HG03139 (cell line): Measurements from ENCODE around the gene ACTG2.
"Not testable (repeated sequence)": the region's sequence is repeated elsewhere in the genome, so short reads cannot be mapped to it uniquely, and the experiment has no call there.

Experiments used
- ATAC-seq: cut with Tn5 transposase; IDR thresholded peaks from one replicate; pipeline ENCODE4 v1.9.1; 2021; ENCODE audit not compliant: unreplicated experiment

The ACTG2 gene

DNA sequence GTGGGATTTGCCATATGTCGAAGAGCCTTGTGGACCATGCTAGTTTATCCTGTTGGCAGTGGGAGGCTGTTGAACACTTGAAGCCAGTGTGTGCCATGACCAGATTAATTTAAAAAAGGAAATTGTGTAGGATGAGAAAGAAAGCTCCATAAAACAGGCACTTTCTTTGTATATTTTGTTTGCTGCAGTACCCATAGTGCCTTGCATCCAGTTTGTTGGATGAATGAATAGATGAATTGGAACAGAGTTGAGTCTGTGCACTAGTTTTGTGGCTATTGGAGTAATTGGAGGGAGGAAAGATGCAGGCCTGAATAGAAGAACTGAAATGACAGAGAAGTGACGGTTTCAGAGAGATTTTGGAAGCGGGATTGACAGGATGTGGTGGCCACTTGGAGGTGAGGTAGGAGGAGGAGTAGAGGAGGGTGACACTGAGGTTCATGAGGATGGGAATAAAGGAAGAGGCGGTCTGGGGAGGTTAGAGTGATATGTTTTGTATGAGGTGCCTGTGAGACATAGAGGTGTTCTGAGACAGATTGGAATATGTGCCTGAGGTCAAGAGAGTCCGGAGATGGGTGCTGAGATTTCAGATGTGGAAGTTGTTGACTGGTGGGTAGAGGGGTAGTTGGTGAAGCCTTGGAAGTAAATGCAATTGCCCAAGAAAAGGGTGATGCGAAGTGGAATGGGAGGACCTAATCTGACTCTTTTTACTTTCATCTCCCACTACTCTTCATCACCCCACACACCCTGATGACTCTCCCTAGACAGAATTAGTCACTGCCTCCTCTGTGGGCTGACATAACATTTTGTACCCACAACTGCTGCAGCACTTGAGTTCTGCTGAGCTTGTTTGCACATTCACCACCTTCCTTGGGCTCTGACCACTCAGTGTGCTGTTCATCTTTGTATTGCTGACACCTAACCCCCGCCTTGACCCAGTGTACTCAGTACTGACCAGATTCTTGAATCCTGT lies 39.0 kb downstream of the ACTG2 start:
- ATAC-seq = no peak

DNA sequence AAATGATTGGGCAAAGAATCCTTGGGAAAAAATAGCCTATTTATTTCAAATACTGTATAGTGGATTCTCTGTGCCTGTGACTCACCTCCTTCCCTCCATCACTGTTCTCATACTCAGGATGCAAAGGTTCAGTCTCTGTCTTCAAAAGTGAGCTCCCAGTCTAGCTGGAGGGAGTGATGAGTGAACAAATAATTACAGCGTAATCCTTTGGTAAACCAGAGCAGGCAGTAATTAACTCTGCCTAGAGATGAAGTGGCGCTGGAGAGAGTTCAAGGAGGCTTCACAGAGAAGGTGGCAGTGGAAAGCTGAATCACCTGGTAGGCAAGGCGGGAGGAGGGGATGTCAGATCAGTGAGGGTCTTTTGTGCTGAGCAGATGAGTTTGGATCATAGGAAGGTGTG lies 40.4 kb downstream of the ACTG2 start:
- ATAC-seq = no peak

DNA sequence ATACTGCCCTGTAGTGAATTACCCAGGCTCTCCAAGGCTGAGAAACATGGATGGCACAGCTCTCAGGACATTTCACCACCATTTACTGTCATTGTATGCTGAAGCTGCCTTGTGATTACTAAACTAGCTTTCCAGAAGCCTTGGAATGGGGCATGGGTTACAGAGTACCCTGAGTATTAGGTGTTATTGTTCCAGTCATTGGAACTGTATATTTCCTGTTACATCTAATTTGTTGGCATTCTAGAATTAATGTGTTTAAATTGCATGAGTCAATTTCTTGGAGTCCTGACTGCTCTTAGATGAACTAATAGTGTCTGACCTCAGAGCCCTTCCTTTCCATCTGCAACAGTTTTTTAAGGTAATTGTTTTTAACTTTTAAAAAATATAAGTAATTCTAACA lies 42.8 kb downstream of the ACTG2 start:
- ATAC-seq = no peak

DNA sequence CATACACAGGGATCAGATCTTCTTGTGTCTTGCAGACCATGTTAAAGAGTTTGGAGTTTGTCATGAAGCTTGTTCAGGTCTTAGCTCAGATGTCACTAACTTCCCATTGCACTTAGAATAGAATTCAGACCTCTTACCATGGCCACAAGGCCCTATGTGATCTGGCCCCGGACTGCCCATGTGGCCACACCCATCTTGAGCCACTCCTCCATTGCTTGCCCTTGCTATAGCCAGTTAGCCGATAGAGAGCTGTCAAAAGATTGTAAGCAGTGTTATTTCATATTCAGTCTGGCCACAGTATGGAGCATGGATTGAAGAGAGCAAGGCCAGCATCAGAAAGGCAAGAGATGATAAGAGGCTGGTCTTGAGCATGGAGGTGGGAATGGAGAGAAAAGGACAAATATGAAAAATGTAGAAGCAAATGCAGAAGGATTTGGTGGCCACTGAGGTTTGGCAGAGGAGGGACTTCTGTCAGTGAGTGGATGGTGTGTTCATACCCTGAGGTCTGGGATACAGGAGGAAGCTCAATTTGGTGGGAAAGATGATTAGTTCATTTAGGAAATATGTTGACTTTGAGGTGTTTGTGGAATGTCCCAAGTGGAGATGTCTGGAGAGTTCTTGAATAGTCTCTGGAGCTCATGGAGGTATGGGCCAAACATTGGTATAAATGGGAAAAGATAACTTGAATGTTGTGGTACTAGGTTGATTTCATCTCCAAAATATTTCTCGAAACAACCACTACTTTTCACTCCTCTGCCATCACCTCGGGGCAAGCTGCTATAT lies 44.5 kb downstream of the ACTG2 start:
- no peak for ATAC-seq

DNA sequence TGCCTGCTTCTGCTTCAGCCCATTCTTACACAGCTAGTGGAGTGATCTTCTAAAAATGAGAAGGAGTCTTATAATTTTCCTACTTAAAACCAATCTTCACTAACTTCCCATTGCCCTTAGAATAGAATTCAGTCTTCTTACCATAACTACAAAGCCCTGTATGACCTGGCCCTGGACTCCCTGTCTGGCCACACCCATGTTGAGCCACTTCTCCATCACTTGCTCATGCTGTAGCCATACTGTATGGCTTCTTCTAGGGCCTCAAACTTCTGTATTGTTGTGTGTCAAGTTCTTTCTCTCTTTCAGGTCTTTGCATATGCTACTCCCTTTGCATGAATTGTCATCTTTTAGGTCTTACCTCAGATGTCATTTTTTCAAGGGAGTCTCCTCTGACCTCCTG lies 45.1 kb downstream of the ACTG2 start:
- no peak for ATAC-seq

DNA sequence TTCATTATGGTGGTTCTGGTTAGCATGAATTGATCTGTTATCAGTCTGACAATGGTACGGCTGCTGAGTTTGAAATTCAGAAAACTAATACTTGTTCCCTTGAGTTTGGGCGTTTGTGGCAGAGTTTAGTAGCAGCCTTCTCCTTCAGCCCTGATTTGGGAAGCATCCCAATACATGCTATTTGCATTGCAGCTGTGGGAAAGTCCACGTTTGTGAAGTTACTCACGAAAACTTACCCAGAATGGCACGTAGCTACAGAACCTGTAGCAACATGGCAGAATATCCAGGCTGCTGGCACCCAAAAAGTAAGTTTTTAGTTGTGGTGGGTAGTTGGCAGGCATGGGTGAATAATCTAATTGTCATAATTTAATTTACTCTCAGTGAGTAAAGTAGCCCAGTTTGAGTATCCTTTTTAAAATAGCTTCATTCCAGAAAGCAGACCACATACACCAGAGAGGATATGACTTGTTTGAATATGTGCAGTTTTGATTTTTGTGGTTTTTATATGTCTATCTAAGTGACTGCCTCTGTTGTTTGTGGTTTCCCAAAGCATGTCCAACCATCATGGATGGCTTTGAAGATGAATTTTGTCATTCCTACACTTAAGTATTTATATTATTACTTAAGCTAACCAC lies 46.0 kb downstream of the ACTG2 start:
- no peak for ATAC-seq

DNA sequence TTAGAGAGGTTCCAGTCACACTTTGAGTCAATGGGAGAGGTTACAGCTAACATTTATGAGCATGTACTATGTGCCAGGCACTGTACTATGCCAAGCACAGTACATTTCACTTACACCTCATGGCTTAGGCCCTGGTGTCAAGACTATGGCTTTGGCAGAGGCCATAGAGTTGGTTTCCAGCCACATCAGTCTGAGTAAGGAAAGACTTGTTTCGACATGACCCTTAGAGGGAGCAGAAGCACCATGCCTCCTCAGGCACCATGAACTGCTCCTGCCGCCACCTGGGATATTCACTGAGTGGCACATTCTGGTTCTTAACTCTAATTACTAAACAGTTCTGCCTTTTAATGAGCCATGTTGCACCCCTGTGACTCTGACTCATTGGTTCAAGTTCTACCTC lies 46.6 kb downstream of the ACTG2 start:
- no peak for ATAC-seq

DNA sequence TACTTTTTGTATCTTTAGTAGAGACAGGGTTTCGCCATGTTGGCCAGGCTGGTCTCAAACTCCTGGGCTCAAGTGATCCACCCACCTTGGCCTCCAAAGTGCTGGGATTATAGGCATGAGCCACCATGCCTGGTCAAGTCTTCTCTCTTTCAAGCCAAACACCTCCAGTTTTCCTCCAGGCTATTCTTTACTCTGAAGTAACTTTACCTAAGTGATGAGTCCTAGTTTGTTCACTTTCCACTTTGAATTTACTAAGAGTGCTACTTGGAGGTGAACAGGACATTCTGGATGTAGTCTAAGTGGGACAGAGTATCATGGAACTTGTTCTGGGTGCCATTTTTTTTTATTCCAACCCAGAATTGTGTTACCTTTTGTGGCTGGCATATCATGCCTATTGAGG lies 47.3 kb downstream of the ACTG2 start:
- not testable (repeated sequence) for ATAC-seq

DNA sequence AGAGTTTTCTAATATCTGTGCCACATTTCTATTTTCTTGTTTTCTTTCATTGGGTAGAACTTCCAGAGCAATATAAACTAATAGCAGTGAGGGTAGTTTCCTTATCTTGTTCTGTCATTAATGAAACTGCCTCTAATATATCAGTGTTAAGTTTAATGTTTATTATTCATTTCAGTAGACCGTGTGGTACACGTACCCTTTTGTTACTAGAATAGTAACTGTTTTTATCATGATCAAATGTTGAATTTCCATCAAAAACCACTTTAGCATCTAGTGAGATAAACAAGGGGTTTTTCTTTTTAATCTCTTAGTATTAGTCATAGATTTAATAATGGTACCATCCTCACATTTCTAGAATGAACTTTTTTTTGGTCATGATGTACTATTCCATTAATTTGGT lies 49.9 kb downstream of the ACTG2 start:
- ATAC-seq = no peak

DNA sequence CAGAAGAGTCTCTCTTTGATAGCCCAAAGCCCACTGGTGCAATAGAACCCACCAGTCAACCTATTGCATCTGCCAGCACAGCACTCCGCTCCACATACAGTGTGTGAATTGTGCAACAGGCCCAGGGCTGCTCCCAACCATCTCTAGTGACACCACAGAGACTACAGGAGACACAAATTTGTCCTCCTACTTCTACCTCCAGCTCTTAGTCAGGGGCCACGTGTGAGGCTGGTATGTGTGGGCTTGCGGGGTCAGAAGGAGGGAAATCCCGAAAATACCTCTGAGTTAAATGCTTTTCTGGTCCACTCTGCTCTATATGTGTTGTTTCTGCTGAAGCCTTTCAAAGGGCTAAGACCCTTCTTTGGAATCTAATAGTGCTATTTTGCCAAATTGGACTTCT lies 51.9 kb downstream of the ACTG2 start:
- no peak for ATAC-seq

DNA sequence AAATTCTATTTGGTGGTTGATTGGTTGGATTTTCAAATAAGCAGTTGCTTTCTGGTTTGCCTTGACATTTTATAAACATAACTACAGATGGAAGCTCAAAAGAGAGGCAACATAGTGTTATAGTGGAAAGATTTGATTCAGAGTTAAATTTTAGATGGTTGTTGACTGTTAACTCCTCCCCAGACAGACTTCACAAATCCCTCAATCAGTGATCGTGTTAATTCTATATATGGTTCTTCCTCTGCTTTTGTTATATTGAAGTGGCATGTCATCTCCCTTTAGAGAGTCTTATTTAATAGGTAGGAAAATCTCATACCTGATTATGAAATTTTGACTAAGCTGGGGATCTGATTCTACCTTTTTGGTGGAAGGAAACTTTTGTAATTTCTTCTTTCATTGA lies 53.4 kb downstream of the ACTG2 start:
- no peak for ATAC-seq

DNA sequence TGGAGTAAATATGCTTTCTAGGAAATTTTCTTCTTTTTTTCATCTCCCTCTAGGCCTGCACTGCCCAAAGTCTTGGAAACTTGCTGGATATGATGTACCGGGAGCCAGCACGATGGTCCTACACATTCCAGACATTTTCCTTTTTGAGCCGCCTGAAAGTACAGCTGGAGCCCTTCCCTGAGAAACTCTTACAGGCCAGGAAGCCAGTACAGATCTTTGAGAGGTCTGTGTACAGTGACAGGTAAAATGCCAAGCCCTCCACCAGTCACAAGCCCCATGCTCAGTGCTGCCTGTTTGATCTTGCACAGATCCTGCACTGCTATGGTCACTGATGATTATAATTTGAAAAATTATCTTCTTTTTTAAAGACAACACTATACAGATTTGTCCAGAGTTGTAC lies 53.9 kb downstream of the ACTG2 start:
- no peak for ATAC-seq

DNA sequence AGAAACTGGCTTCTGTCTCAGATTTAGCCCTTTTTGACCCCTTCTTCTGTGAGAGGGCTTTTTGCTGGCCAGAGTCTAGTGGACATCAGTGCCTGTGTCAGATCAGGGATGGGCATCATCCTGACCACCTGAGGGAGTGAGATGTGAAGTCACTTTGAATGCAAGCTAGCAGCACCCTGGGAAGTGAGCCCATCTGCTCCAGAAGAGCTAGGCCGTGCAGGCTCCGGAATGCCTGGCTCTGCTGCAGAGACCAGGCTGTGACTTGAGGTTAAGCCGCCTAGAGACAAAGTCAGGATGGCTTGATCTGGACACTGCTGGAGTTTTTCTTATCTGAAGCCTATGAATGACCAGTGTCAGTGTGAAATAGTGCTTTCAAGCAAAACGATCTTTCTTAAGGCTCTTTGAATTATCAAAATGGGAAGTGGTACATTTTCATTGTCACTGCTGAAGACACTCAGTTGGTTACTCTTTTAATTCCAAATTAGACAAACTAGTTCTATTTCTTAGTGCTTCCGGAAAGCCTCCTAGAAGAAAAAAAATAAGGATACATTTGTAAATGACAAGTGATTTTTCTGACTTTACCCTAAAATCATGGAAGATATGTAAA lies 54.7 kb downstream of the ACTG2 start:
- ATAC-seq = no peak

DNA sequence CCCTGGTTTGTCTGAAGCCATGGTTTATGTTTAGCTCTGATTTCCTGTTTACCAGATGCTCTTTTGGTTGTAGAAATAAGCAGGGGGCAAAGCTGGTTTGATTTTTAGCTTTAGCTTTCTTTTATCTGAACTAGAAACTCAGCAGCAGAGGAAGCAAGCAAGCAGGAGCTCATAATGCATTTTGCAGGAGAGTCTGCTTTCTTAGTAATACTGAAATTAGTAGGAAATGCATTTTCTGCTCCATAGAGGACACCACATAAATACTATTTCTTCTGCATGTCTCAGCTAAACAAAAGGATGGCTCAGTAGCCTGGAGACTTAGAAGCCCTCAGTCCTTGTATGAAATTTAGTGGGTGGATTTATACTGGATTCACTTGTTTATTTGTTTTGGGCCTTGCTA lies 57.0 kb downstream of the ACTG2 start:
- ATAC-seq = no peak

DNA sequence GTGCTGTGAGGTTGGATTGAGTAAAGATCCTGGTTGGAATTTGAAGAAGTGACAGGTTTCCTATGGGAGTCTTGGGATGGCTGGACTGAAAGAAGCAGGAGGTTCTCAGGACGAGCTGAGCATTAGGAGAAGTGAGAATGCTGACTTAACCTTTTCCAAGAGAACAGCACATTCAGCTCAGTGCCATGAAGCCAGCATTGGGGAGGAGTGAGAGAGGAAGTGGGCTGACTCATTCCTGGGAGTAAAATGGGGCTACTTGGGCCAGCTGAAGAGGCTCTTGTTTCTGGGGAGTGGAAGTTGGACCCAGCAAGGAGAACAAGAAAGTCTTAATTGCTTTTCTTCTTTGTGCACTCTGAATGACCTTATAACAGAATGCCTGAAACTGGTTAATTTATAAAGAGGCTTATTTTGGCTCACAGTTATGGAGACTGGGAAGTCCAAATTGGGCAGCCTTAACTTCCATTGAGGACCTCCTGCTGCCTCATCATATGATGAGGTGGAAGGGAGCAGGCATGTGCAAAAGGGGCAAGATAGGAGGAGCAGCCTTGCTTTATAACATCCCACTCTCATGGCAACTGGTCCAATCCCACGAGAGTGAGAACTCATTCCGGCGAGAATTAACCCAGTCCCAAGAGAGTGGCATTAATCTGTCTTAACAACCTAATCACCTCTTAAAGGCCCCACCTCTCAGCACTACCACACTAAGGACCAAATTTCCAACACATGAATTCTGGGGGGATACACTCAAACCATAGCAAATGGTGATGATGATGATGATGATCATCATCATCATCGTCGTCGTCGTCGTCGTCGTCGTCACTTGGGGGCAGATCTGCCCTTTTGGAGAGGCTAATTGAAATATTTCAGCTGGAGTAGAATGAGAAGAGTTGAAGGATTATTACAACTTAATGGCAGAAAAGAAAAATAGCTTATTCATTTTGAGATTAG lies 60.0 kb downstream of the ACTG2 start:
- ATAC-seq = no peak

DNA sequence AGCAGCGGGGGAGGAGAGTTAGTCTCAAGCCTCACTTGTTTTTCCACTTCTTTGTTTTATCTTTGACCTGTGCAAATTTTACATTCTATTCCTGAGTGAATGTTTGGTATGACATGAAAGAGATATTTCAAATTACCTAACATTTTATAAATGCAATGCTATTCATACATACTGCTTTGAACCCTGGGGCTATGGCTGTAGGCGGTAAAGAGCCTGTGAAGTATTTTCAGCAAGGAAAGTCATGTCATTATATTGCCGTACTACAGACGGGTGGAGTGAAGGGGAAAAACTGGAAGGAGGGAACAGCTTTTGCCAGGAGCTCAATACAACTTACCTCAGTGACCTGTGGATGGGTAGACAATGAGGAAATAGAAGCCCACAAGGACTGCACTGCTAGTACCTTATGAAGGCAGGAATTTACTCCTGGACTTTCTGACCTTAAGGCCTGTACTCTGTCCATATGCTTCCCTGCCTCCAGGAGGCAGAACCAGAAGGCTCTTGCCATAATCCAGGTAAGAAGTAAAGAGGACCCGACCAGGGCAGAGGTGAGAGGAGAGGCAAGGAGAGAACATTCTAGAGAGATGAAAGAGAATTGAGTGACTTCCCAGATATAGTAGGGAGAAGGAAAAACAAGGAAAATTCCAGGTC lies 63.5 kb downstream of the ACTG2 start:
- ATAC-seq = no peak

DNA sequence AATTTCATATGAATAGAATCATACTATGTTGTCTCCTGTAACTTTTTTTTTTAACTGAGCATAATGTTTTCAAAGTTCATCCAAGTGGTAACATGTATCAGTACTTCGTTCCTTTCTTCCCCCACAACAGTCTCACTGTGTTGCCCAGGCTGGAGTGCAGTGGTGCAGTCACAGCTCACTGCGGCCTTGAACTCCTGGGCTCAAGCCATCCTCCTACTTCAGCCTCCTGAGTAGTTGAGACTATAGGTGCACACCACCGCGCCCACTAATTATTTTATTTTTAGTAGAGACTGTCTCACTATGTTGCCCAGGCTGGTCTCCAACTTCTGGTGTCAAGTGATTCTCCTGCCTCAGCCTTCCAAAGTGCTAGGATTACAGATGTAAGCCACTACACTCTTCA lies 68.5 kb downstream of the ACTG2 start:
- no peak for ATAC-seq

DNA sequence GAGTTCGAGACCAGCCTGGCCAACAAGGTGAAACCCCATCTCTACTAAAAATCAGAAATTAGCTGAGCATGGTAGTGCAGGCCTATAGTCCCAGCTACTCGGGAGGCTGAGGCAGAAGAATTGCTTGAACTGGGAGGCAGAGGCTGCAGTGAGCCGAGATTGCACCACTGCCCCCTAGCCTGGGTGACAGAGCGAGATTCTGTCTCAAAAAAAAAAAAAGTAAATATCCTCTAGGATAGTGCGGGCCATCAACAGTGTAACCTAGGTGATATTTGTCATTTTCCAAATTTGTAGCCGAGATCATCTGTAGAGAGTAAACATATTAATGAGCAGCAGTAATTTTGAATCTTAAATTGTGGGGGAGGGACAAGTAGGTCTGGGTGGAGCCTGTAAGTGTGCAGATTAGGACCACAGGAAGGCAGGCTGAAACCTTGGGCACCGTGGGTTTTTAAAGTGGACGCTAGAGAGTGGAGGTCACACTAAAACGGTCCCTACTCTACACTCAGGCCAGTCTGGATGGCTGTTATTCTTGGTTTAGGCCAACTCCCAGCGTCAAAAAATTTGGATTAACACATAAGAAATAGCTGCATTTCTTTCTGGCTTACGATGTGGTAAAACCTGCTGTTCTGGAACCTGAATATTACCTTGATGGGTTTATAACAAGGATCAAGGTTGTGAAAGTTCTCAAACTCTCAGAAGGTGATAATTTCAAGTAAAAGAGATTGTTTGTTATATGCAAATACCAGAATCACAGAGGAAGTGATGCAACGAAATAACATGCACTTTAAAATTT lies 69.2 kb downstream of the ACTG2 start:
- ATAC-seq = no peak

DNA sequence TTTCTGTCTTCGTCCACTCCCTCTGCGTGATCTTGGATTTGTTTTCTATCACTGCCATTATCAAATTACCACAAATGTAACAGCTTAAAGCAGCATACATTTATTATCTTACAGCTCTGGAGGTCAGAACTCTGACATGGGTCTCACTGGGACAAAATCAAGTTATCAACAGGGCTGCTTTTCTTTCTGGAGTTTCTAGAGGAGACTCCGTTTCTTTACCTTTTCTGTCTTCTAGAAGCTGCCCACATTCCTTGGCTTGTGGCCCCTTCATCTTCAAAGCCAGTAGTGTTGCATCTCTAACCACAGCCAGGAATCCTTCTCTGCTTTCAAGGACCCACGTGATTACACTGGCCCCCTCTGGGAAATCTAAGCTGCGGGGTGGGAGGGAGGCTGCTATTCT lies 70.0 kb downstream of the ACTG2 start:
- no peak for ATAC-seq
